Smooth muscle cell (in vitro differentiated cells): Measurements from ENCODE around the gene SERPINB6. TPM values are rescaled to one million over a fixed set of nuclear protein-coding genes. Genes with fewer than 3 reads are reported as not detected.
A peak's percentile ranks its signal among the peaks of the same experiment; 100 is the strongest.
"Not testable (repeated sequence)": the region's sequence is repeated elsewhere in the genome, so short reads cannot be mapped to it uniquely, and the experiment has no call there.

Source experiments
- DNase-seq: peaks from one replicate; lab custom pipeline; 2025; ENCODE audit not compliant: unreplicated experiment; lab: John Stamatoyannopoulos, UW
- H2AFZ ChIP-seq: fragments of 200-600 bp; sonication (generic); 2 replicates; pipeline ENCODE4 v1.6.0; 2016; ENCODE audit warnings: antibody characterized with exemption, low read depth, mild to moderate bottlenecking
- H3F3A ChIP-seq: fragments of 200-600 bp; sonication (generic); 2 replicates; pipeline ENCODE4 v1.6.0; 2017; ENCODE audit warnings: antibody characterized with exemption, low read depth
- H3K27ac ChIP-seq: fragments of 200-600 bp; sonication (generic); 2 replicates; pipeline ENCODE4 v1.5.1; 2016; ENCODE audit warnings: low read depth, mild to moderate bottlenecking
- H3K27me3 ChIP-seq: fragments of 200-600 bp; sonication (generic); 2 replicates; pipeline ENCODE4 v1.6.1; 2016; ENCODE audit warnings: low read depth, mild to moderate bottlenecking
- H3K36me3 ChIP-seq: fragments of 200-600 bp; sonication (generic); 2 replicates; pipeline ENCODE4 v1.5.1; 2016; ENCODE audit warnings: low read depth
- H3K4me1 ChIP-seq: fragments of 200-600 bp; sonication (generic); 2 replicates; pipeline ENCODE4 v1.5.1; 2016; ENCODE audit warnings: low read depth
- H3K4me2 ChIP-seq: fragments of 200-600 bp; sonication (generic); 2 replicates; pipeline ENCODE4 v1.6.0; 2016; ENCODE audit warnings: mild to moderate bottlenecking
- H3K4me3 ChIP-seq: fragments of 200-600 bp; sonication (generic); 2 replicates; pipeline ENCODE4 v1.5.1; 2016; ENCODE audit warnings: mild to moderate bottlenecking
- H3K79me2 ChIP-seq: fragments of 200-600 bp; sonication (generic); 2 replicates; pipeline ENCODE4 v1.6.0; 2016; ENCODE audit warnings: low read depth, mild to moderate bottlenecking
- H3K9ac ChIP-seq: fragments of 200-600 bp; sonication (generic); 2 replicates; pipeline ENCODE4 v1.6.0; 2016; ENCODE audit warnings: low read depth
- H3K9me3 ChIP-seq: fragments of 200-600 bp; sonication (generic); replicated peaks from 2 replicates; pipeline ENCODE4 v1.5.1; 2016; ENCODE audit warnings: low read depth
- H4K20me1 ChIP-seq: fragments of 200-600 bp; sonication (generic); 2 replicates; pipeline ENCODE4 v1.6.0; 2016; ENCODE audit warnings: low read depth
- CTCF ChIP-seq: fragments of 200-600 bp; sonication (generic); IDR thresholded peaks from 2 replicates; pipeline ENCODE4 v1.5.1; 2017; ENCODE audit warnings: borderline replicate concordance, mild to moderate bottlenecking, antibody characterized with exemption; ENCODE audit not compliant: insufficient read depth, poor library complexity, severe bottlenecking
- WGBS: methylation state at CpG from one replicate; pipeline ENCODE4 v1.1.7; 2016; ENCODE audit warnings: low lambda C conversion rate; 5-methylcytosine and 5-hydroxymethylcytosine counted together
- polyA plus RNA-seq: library from polyadenylated mRNA; unstranded; fragments of >200 nt; fragmentation: Nextera tagmentation; extraction: Ambion mirVana; gene quantifications from 2 replicates; pipeline ENCODE4 v1.2.1, GENCODE V29; 2016
- total RNA-seq: library from RNA; depleted of rRNA; stranded (reverse); fragments of >200 nt; gene quantifications from 2 replicates; pipeline ENCODE4 v1.2.3, GENCODE V29; 2014

The SERPINB6 gene
- total and polyA plus RNA-seq, 2 experiments from 2014 or later: 67.8 to 118 TPM

DNA sequence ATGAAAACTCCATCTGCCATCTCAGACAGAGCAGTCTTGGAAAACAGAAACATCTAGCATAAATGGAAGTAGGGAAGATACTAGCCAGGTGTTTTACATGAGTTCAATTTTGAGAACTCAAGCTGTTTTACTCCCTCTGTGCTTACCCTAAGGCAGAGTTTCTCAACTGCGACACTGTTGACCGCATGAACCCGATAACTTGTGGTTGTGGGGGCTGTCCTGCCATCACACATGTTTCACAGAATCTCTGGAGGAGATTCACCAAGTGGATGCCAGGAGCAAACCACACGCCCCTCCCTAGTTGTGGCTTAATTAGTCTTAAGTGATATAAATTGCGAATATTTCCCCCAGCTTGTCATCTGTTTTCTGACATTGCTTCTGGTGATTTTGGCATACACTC is 2.3 kb upstream of the SERPINB6 start:
- Histone ChIP-seq H3K4me1 (peaks cover 21% of the 10 kb centered on the region), H3K79me2 (peaks cover 9% of the 10 kb centered on the region), H3K4me3 (no peak overlapping the region), H3K36me3 (no peaks in the 10 kb centered on the region), H3K9ac (no peak overlapping the region), H3K9me3 (no peaks in the 10 kb centered on the region), H3K4me2 (no peak overlapping the region), H3F3A (peaks cover 24% of the 10 kb centered on the region), H3K27me3 (no peaks in the 10 kb centered on the region), H4K20me1 (no peaks in the 10 kb centered on the region), H3K27ac (no peak overlapping the region), H2AFZ (no peak overlapping the region)
- DNase-seq: no peak
- no peak for TF ChIP-seq CTCF
- WGBS: 87% methylated on average over 5 of the region's 5 CpGs

DNA sequence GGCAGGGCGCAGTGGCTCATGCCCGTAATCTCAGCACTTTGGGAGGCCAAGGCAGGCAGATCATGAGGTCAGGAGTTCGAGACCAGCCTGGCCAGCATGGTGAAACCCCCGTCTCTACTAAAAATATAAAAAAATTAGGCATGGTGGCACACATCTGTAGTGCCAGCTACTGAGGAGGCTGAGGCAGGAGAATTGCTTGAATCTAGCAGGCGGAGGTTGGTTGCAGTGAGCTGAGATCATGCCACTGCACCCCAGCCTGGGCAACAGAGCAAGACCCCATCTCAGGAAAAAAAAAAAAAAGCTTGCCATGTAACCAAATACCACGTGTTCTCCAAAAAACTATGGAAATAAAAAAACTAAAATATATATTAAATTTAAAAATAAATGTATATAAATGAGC is 1.8 kb upstream of the SERPINB6 start:
- peaks cover 21% of the 10 kb centered on the region for H3K4me1 ChIP-seq
- H3K4me2 ChIP-seq, H3K9me3 ChIP-seq, H3K27me3 ChIP-seq, H3K36me3 ChIP-seq, H2AFZ ChIP-seq, H3K79me2 ChIP-seq, H3K27ac ChIP-seq, H3K4me3 ChIP-seq, H3K9ac ChIP-seq, DNase-seq, H4K20me1 ChIP-seq: not testable (repeated sequence)
- 99% methylated on average over 6 of the region's 6 CpGs for WGBS
- peaks cover 26% of the 10 kb centered on the region for H3F3A ChIP-seq

DNA sequence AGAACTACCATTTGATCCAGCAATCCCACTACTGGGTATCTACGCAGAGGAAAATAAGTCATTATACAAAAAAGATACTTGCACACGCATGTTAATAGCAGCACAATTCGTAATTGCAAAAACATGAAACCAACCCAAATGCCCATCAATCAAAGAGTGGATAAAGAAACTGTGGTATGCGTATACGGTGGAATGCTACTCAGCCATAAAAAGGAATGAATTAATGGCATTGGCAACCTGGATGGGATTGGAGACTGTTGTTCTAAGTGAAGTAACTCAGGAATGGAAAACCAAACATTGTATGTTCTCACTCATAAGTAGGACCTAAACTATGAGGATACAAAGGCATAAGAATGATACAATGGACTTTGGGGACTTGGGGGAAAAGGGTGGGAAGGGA is 1.3 kb upstream of the SERPINB6 start:
- H3K79me2 ChIP-seq, H3K27me3 ChIP-seq, H3K9me3 ChIP-seq, H3K27ac ChIP-seq, DNase-seq, H4K20me1 ChIP-seq, H3K36me3 ChIP-seq, H3K9ac ChIP-seq: not testable (repeated sequence)
- peak overlapping the region; percentile 92 for H2AFZ ChIP-seq
- WGBS: 95% methylated on average over 5 of the region's 5 CpGs
- peak overlapping the region; percentile 86 for H3K4me2 ChIP-seq
- peaks cover 23% of the 10 kb centered on the region for H3F3A ChIP-seq
- peak overlapping the region; percentile 90 for H3K4me3 ChIP-seq
- peaks cover 21% of the 10 kb centered on the region for H3K4me1 ChIP-seq

DNA sequence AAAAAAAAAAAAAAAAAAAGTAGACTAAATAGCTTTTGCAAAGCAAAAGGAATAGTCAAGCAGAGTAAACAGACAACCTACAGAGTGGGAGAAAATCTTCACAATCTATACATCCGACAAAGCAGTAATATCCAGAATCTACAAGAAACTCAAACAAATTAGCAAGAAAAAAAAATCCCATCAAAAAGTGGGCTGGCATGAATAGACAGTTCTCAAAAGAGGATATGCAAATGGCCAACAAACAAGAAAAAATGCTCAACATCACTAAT is 786 bp upstream of the SERPINB6 start:
- Histone ChIP-seq H3K4me2 (peak overlapping the region; percentile 86), H2AFZ (peak overlapping the region; percentile 92), H3K27ac (peak overlapping the region; percentile 88), H3F3A (peaks cover 23% of the 10 kb centered on the region), H3K4me1 (peaks cover 21% of the 10 kb centered on the region), H3K9ac (peak overlapping the region; percentile 73), H3K4me3 (peak overlapping the region; percentile 90)
- H4K20me1 ChIP-seq, DNase-seq, H3K36me3 ChIP-seq, H3K27me3 ChIP-seq, H3K79me2 ChIP-seq, H3K9me3 ChIP-seq: not testable (repeated sequence)
- 59% methylated on average over 1 of the region's 1 CpG for WGBS

- peak overlapping the region; percentile 92 for H2AFZ ChIP-seq
- peak; percentile 67 for DNase-seq
- peaks cover 21% of the 10 kb centered on the region for H3K79me2 ChIP-seq
These were observed 481 bp downstream of the SERPINB6 start for GRCh38 chr6:2970753-2971419.

More at GRCh38 chr6:2970753-2971419, 481 bp downstream of the SERPINB6 start:
- Histone ChIP-seq H3K9me3 (no peaks in the 10 kb centered on the region), H3K27me3 (no peaks in the 10 kb centered on the region), H3K4me3 (peak overlapping the region; percentile 90), H4K20me1 (peaks cover 9% of the 10 kb centered on the region), H3K4me2 (peak overlapping the region; percentile 86), H3F3A (peaks cover 23% of the 10 kb centered on the region), H3K27ac (peak overlapping the region; percentile 88), H3K9ac (peak overlapping the region; percentile 73), H3K4me1 (peaks cover 21% of the 10 kb centered on the region), H3K36me3 (no peaks in the 10 kb centered on the region)
- WGBS: under 1% methylated on average over 73 of the region's 80 CpGs
- TF ChIP-seq CTCF: no peak
